Memory B cell (primary cell): ENCODE measurements around the gene TM9SF4.

Experiments
- ATAC-seq: fragments of 150-1000 bp; cut with Tn5 transposase; 2 replicates; pipeline ENCODE4 v1.10.0; 2021; ENCODE audit warnings: low read depth, mild to moderate bottlenecking, moderate library complexity
- DNase-seq, 2 donors: peaks; one replicate each; pipeline ENCODE4 v3.0.0; 2022; ENCODE audit warnings: low spot score in 2 of 2
- H3K27ac Mint-ChIP-seq: one replicate; pipeline ENCODE4 v1.8.0; 2022; ENCODE audit warnings: mild to moderate bottlenecking, moderate library complexity, mixed read lengths
- H3K27me3 Mint-ChIP-seq: one replicate; pipeline ENCODE4 v1.8.0; 2022; ENCODE audit warnings: mixed read lengths
- H3K36me3 Mint-ChIP-seq: one replicate; pipeline ENCODE4 v1.8.0; 2022; ENCODE audit warnings: mild to moderate bottlenecking, mixed read lengths
- H3K4me1 Mint-ChIP-seq: one replicate; pipeline ENCODE4 v1.8.0; 2022; ENCODE audit warnings: mixed read lengths
- H3K4me3 Mint-ChIP-seq: one replicate; pipeline ENCODE4 v1.8.0; 2022; ENCODE audit warnings: mild to moderate bottlenecking, moderate library complexity, mixed read lengths
- H3K9me3 Mint-ChIP-seq: one replicate; pipeline ENCODE4 v1.8.0; 2022; ENCODE audit warnings: mixed read lengths

TM9SF4 gene

GRCh38 chr20:32078791-32079190 is 30.7 kb upstream of the TM9SF4 start:
- Mint-ChIP-seq H3K4me1 (peaks cover 2% of the 10 kb centered on the region), H3K27ac (no peak overlapping the region)

GRCh38 chr20:32079655-32080109 is 29.8 kb upstream of the TM9SF4 start:
- Mint-ChIP-seq H3K27ac (no peak overlapping the region), H3K36me3 (peaks cover 14% of the 10 kb centered on the region), H3K4me1 (peaks cover 2% of the 10 kb centered on the region), H3K27me3 (no peaks in the 10 kb centered on the region), H3K9me3 (no peaks in the 10 kb centered on the region), H3K4me3 (no peak overlapping the region)
- no peak for ATAC-seq
- no peak for DNase-seq

More at GRCh38 chr20:32078791-32079190, 30.7 kb upstream of the TM9SF4 start:
- Mint-ChIP-seq H3K4me3 (no peak overlapping the region), H3K27me3 (no peaks in the 10 kb centered on the region), H3K36me3 (peaks cover 14% of the 10 kb centered on the region), H3K9me3 (no peaks in the 10 kb centered on the region)
- ATAC-seq (no peak), DNase-seq (no peak)

GRCh38 chr20:32080783-32081182 is 28.7 kb upstream of the TM9SF4 start:
- DNase-seq (no peak), ATAC-seq (no peak)
- Mint-ChIP-seq H3K4me1 (peaks cover 6% of the 10 kb centered on the region), H3K4me3 (no peak overlapping the region), H3K36me3 (peaks cover 10% of the 10 kb centered on the region), H3K27ac (no peak overlapping the region), H3K9me3 (no peaks in the 10 kb centered on the region), H3K27me3 (no peaks in the 10 kb centered on the region)

DNA sequence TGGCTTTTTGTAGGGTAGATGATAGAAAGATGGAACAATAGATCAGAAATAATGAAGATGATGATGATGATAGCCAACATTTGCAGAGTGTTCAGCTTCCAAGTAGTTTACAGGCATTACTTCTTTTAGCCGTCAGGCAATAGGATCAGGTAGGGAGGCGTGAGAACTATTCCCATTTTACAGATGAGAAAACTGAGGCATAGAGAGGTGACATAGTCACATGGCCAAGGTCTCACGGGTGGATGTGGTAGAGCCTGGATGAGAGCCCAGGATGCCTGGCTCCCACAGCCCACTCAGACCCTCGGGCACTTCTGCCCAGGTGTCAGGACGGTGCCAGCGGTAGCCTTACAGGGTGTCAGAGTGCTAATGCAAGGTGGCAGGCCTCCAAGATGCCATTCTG is 26.0 kb upstream of the TM9SF4 start:
- Mint-ChIP-seq H3K36me3 (peaks cover 7% of the 10 kb centered on the region), H3K9me3 (no peaks in the 10 kb centered on the region), H3K27me3 (no peaks in the 10 kb centered on the region), H3K4me1 (peaks cover 4% of the 10 kb centered on the region), H3K27ac (no peak overlapping the region), H3K4me3 (no peak overlapping the region)
- DNase-seq = no peak
- no peak for ATAC-seq

- DNase-seq (no peak), ATAC-seq (no peak)
- peaks cover 7% of the 10 kb centered on the region for H3K36me3 Mint-ChIP-seq
Measured at GRCh38 chr20:32087070-32087469, 22.4 kb upstream of the TM9SF4 start.

GRCh38 chr20:32088759-32089158 is 20.8 kb upstream of the TM9SF4 start:
- no peak overlapping the region for H3K4me3 Mint-ChIP-seq
- no peak for DNase-seq
- peak overlapping the region; percentile 4 for H3K27ac Mint-ChIP-seq
- peaks cover 9% of the 10 kb centered on the region for H3K36me3 Mint-ChIP-seq
- H3K4me1 Mint-ChIP-seq = peaks cover 18% of the 10 kb centered on the region
- no peaks in the 10 kb centered on the region for H3K27me3 Mint-ChIP-seq
- no peak for ATAC-seq
- no peaks in the 10 kb centered on the region for H3K9me3 Mint-ChIP-seq

More at GRCh38 chr20:32087070-32087469, 22.4 kb upstream of the TM9SF4 start:
- no peaks in the 10 kb centered on the region for H3K9me3 Mint-ChIP-seq
- H3K27me3 Mint-ChIP-seq = no peaks in the 10 kb centered on the region
- peaks cover 18% of the 10 kb centered on the region for H3K4me1 Mint-ChIP-seq
- H3K27ac Mint-ChIP-seq = no peak overlapping the region
- no peak overlapping the region for H3K4me3 Mint-ChIP-seq

DNA sequence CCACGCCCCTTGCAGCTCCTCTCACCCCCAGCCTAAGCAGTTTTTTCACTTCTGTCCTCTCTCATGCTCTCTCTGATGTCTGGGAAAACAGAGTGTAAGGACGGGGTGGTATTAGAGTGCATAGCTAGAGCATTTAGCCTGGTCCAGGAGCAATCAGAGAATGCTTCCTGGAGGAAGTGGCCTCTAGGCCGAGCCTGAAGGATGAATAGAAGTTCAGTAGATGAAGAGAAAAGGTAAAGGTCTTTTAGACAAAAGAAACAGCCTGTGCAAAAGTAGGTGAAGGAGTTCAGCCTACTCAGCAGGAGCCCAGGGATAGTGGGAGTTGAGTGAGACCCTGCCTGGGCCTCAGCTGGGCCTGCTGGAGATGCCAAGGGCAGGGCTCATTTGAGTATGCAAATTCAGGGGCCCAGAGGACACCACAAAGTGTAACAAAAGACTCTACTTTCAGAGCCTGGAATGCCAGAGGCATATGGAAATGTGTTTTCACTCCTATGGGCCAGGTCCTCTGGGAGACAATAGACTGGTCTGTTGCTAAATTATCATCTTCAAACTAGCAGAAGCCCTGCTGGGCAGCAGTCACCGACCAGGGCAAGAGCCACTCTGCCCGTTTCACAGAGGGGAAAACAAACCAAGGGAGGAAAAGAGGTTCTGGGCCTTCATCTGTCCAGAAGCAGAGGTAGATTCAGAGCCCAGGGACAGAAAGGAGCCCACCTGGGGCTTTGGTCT is 19.7 kb upstream of the TM9SF4 start:
- ATAC-seq (no peak), DNase-seq (no peak)
- H3K27ac Mint-ChIP-seq = peak overlapping the region; percentile 4
- peaks cover 18% of the 10 kb centered on the region for H3K4me1 Mint-ChIP-seq
- no peaks in the 10 kb centered on the region for H3K27me3 Mint-ChIP-seq
- H3K9me3 Mint-ChIP-seq = no peaks in the 10 kb centered on the region
- peaks cover 15% of the 10 kb centered on the region for H3K36me3 Mint-ChIP-seq
- H3K4me3 Mint-ChIP-seq = no peak overlapping the region

DNA sequence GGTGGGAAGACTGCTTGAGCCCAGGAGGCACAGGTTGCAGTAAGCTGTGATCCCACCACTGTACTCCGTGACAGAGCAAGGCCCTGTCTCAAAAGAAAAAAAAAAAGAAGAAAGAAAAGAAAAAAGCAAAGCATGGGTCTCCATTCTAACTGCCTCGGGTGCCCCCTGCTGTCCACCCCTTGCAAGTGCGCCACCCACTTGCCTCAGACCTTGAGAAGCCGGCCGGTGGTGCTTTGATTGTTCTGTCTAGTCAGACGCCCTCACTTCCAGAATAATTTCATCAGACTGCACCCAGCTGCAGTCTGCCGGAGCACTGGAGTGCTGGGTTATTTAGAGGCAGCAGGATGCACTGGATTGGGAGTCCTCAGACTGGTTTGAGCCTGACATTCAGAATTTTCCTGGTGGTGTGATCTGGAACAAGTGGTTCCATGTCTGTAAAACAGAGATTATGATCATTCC is 17.6 kb upstream of the TM9SF4 start:
- ATAC-seq (peak; percentile 89), DNase-seq (peak; percentile 75 to 80)
- no peak overlapping the region for H3K4me3 Mint-ChIP-seq
- peaks cover 14% of the 10 kb centered on the region for H3K4me1 Mint-ChIP-seq
- no peak overlapping the region for H3K27ac Mint-ChIP-seq
- no peaks in the 10 kb centered on the region for H3K27me3 Mint-ChIP-seq
- H3K36me3 Mint-ChIP-seq = peaks cover 13% of the 10 kb centered on the region
- H3K9me3 Mint-ChIP-seq = no peaks in the 10 kb centered on the region

DNA sequence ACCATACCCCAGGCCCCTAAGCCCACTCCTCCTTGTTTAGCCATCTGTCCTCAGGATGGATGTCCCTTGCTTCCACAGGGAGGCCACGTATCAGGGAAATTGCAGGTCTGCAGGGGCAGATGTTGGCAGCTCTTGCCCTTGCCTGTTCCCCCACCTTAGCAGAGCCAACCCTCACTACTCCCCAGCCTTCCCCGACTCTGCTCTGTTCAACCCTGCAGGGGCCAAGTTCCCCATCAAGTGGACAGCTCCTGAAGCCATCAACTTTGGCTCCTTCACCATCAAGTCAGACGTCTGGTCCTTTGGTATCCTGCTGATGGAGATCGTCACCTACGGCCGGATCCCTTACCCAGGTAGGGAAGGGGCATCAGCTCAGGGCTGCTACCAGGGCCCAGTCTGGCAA is 10.7 kb upstream of the TM9SF4 start:
- H3K36me3 Mint-ChIP-seq = peaks cover 32% of the 10 kb centered on the region
- ATAC-seq (no peak), DNase-seq (no peak)
- no peaks in the 10 kb centered on the region for H3K9me3 Mint-ChIP-seq
- H3K27me3 Mint-ChIP-seq = no peaks in the 10 kb centered on the region
- H3K4me3 Mint-ChIP-seq = no peak overlapping the region
- H3K27ac Mint-ChIP-seq = no peak overlapping the region
- H3K4me1 Mint-ChIP-seq = no peaks in the 10 kb centered on the region

GRCh38 chr20:32108814-32109391 is 611 bp upstream of the TM9SF4 start:
- Mint-ChIP-seq H3K27me3 (no peaks in the 10 kb centered on the region), H3K36me3 (peaks cover 5% of the 10 kb centered on the region), H3K27ac (peak overlapping the region; percentile 99), H3K9me3 (no peaks in the 10 kb centered on the region), H3K4me1 (peaks cover 22% of the 10 kb centered on the region), H3K4me3 (peak overlapping the region; percentile 99)
- DNase-seq (no peak), ATAC-seq (no peak)

- peak overlapping the region; percentile 99 for H3K27ac Mint-ChIP-seq
- peak overlapping the region; percentile 99 for H3K4me3 Mint-ChIP-seq
- no peaks in the 10 kb centered on the region for H3K9me3 Mint-ChIP-seq
- no peak for ATAC-seq
- no peak for DNase-seq
- H3K36me3 Mint-ChIP-seq = peaks cover 8% of the 10 kb centered on the region
- H3K4me1 Mint-ChIP-seq = peaks cover 29% of the 10 kb centered on the region
- no peaks in the 10 kb centered on the region for H3K27me3 Mint-ChIP-seq
Measured at GRCh38 chr20:32110173-32110704, 725 bp downstream of the TM9SF4 start.

GRCh38 chr20:32110727-32111126 is 1.2 kb downstream of the TM9SF4 start:
- ATAC-seq (no peak), DNase-seq (no peak)
- H3K27me3 Mint-ChIP-seq = no peaks in the 10 kb centered on the region
- peak overlapping the region; percentile 99 for H3K4me3 Mint-ChIP-seq
- H3K9me3 Mint-ChIP-seq = no peaks in the 10 kb centered on the region
- peaks cover 11% of the 10 kb centered on the region for H3K36me3 Mint-ChIP-seq
- H3K27ac Mint-ChIP-seq = peak overlapping the region; percentile 99
- peaks cover 31% of the 10 kb centered on the region for H3K4me1 Mint-ChIP-seq

- peaks cover 31% of the 10 kb centered on the region for H3K4me1 Mint-ChIP-seq
- peak overlapping the region; percentile 24 for H3K4me3 Mint-ChIP-seq
- no peaks in the 10 kb centered on the region for H3K27me3 Mint-ChIP-seq
- no peaks in the 10 kb centered on the region for H3K9me3 Mint-ChIP-seq
- ATAC-seq (no peak), DNase-seq (no peak)
- peak overlapping the region; percentile 28 for H3K27ac Mint-ChIP-seq
- H3K36me3 Mint-ChIP-seq = peaks cover 11% of the 10 kb centered on the region
Measured at GRCh38 chr20:32111156-32111686, 1.7 kb downstream of the TM9SF4 start.

DNA sequence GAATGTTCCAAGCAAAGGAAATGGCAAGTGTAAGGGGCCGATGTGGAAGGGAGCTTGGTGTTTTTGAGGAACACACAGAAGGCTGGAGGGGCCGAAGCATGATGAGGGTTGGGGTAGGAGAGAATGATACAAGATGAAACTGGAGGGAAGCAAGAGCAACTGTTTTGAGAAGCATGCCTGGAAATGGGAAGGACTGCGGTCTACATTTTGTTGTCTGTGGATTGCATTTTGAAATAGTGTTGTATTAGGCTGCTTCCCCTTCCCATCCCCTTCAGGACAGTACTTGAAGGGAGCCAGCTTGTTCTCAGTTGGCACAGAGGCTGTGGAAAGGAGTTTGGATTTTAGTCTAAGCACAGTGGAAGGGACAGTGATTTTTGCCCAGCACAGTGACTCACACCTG is 2.2 kb downstream of the TM9SF4 start:
- Mint-ChIP-seq H3K9me3 (no peaks in the 10 kb centered on the region), H3K4me1 (peaks cover 34% of the 10 kb centered on the region), H3K27ac (peak overlapping the region; percentile 28), H3K36me3 (peaks cover 11% of the 10 kb centered on the region), H3K27me3 (no peaks in the 10 kb centered on the region), H3K4me3 (no peak overlapping the region)
- no peak for ATAC-seq
- DNase-seq = no peak
